GM12801 (cell line): ENCODE results near the gene ARNT2.

Source experiments
- CTCF ChIP-seq: IDR thresholded peaks from one replicate; pipeline ENCODE4 v1.5.1; 2011; ENCODE audit warnings: control low read depth; ENCODE audit not compliant: insufficient read length; ENCODE audit errors: extremely low read depth

ARNT2 gene

GRCh38 chr15:80643431-80643951 is 239.3 kb downstream of the ARNT2 start:
- no peak for TF ChIP-seq CTCF

GRCh38 chr15:80645494-80646065 is 241.4 kb downstream of the ARNT2 start:
- no peak for TF ChIP-seq CTCF
